Mesenchymal stem cell (in vitro differentiated cells and primary cell): ENCODE results near the gene MS4A18.

Experiments used
- DNase-seq: peaks from one replicate; pipeline ENCODE4 v3.0.0-alpha.2; 2013
- H2AFZ ChIP-seq: one replicate; pipeline ENCODE4 v1.6.1; 2013; ENCODE audit warnings: low read depth, mild to moderate bottlenecking, control low read depth, inconsistent platforms, low read length, moderate library complexity
- H2AK5ac ChIP-seq: 2 replicates; pipeline ENCODE4 v1.6.1; 2013; ENCODE audit warnings: low read length, moderate library complexity, mild to moderate bottlenecking, inconsistent platforms; ENCODE audit not compliant: severe bottlenecking
- H2BK120ac ChIP-seq: one replicate; pipeline ENCODE4 v1.6.1; 2013; ENCODE audit warnings: low read depth, mild to moderate bottlenecking, inconsistent platforms, low read length, moderate library complexity
- H2BK12ac ChIP-seq, 2 experiments: one replicate each; pipeline ENCODE4 v1.6.1; 2013; ENCODE audit warnings: inconsistent platforms in 2 of 2, low read length in 2 of 2, mild to moderate bottlenecking in 2 of 2, moderate library complexity in 2 of 2, control low read depth in 1 of 2
- H2BK15ac ChIP-seq: one replicate; pipeline ENCODE4 v1.6.1; 2013; ENCODE audit warnings: mild to moderate bottlenecking, low read depth, inconsistent platforms; ENCODE audit not compliant: poor library complexity, severe bottlenecking
- H2BK5ac ChIP-seq: 2 replicates; pipeline ENCODE4 v1.6.1; 2013; ENCODE audit warnings: low read depth, mild to moderate bottlenecking, low read length, control low read depth, inconsistent platforms; ENCODE audit not compliant: poor library complexity, severe bottlenecking
- H3K14ac ChIP-seq, 2 experiments: one replicate each; pipeline ENCODE4 v1.6.1; 2013; ENCODE audit warnings: inconsistent platforms in 2 of 2, low read length in 2 of 2, control low read depth in 1 of 2, mild to moderate bottlenecking in 1 of 2, moderate library complexity in 1 of 2
- H3K18ac ChIP-seq, 2 experiments: one replicate each; pipeline ENCODE4 v1.6.1; 2013; ENCODE audit warnings: inconsistent platforms in 2 of 2, low read length in 2 of 2, control low read depth in 1 of 2, low read depth in 1 of 2, mild to moderate bottlenecking in 1 of 2
- H3K23ac ChIP-seq, 2 experiments: one replicate each; pipeline ENCODE4 v1.6.1; 2013; ENCODE audit warnings: inconsistent platforms in 2 of 2, low read length in 2 of 2, mild to moderate bottlenecking in 2 of 2, moderate library complexity in 2 of 2, control low read depth in 1 of 2
- H3K27ac ChIP-seq: 2 replicates; pipeline ENCODE4 v1.5.1; 2013; ENCODE audit warnings: mild to moderate bottlenecking, moderate library complexity, low read length, control low read depth, inconsistent platforms; ENCODE audit not compliant: poor library complexity, severe bottlenecking
- H3K27me3 ChIP-seq, 2 experiments: 2 replicates each; pipeline versions ENCODE4 v1.6.1 to v1.7.0; 2013; ENCODE audit warnings: low read length in 2 of 2, mild to moderate bottlenecking in 2 of 2, moderate library complexity in 2 of 2, control low read depth in 1 of 2, inconsistent platforms in 1 of 2; ENCODE audit not compliant: control insufficient read depth in 1 of 2, insufficient read depth in 1 of 2
- H3K36me3 ChIP-seq, 2 experiments: 2 replicates each; pipeline versions ENCODE4 v1.6.1 to v1.7.0; 2013; ENCODE audit warnings: low read length in 2 of 2, control low read depth in 1 of 2, inconsistent platforms in 1 of 2, low read depth in 1 of 2, mild to moderate bottlenecking in 1 of 2; ENCODE audit not compliant: insufficient read depth in 2 of 2, control insufficient read depth in 1 of 2
- H3K4ac ChIP-seq, 2 experiments: one replicate each; pipeline ENCODE4 v1.6.1; 2013; ENCODE audit warnings: inconsistent platforms in 2 of 2, low read length in 2 of 2, mild to moderate bottlenecking in 2 of 2, moderate library complexity in 2 of 2, control low read depth in 1 of 2, low read depth in 1 of 2
- H3K4me1 ChIP-seq: 2 replicates; pipeline ENCODE4 v1.6.1; 2013; ENCODE audit warnings: low read depth, low read length, control low read depth; ENCODE audit not compliant: control insufficient read depth, insufficient read depth
- H3K4me2 ChIP-seq: 2 replicates; pipeline ENCODE4 v1.6.1; 2013; ENCODE audit warnings: low read length, mild to moderate bottlenecking, inconsistent platforms; ENCODE audit not compliant: poor library complexity, severe bottlenecking
- H3K4me3 ChIP-seq, 2 experiments: 2 replicates each; pipeline versions ENCODE4 v1.5.1 to v1.7.0; 2013; ENCODE audit warnings: low read length in 2 of 2, mild to moderate bottlenecking in 2 of 2, control low read depth in 1 of 2, low read depth in 1 of 2; ENCODE audit not compliant: insufficient read depth in 1 of 2
- H3K79me1 ChIP-seq: replicated peaks from 2 replicates; pipeline ENCODE4 v1.6.1; 2013; ENCODE audit warnings: mild to moderate bottlenecking, control low read depth, low read length, inconsistent platforms; ENCODE audit not compliant: poor library complexity, severe bottlenecking
- H3K9ac ChIP-seq: 2 replicates; pipeline ENCODE4 v1.7.0; 2013; ENCODE audit warnings: mild to moderate bottlenecking, low read length, moderate library complexity
- H3K9me3 ChIP-seq: 2 replicates; pipeline ENCODE4 v1.7.0; 2013; ENCODE audit warnings: mild to moderate bottlenecking, low read length; ENCODE audit not compliant: control insufficient read depth
- H4K8ac ChIP-seq: one replicate; pipeline ENCODE4 v1.6.1; 2013; ENCODE audit warnings: inconsistent platforms, mild to moderate bottlenecking, low read length, moderate library complexity
- H4K91ac ChIP-seq: one replicate; pipeline ENCODE4 v1.6.1; 2013; ENCODE audit warnings: mild to moderate bottlenecking, low read length, inconsistent platforms
- WGBS: methylation state at CpG from one replicate; pipeline ENCODE4 v1.1.7; 2013; ENCODE audit warnings: mixed read lengths; 5-methylcytosine and 5-hydroxymethylcytosine counted together

MS4A18 gene

GRCh38 chr11:60753309-60753708 lies 28.8 kb downstream of the MS4A18 start:
- Histone ChIP-seq H2AK5ac (no peak overlapping the region), H2BK12ac (no peak overlapping the region), H3K4me3 (no peak overlapping the region), H3K9ac (no peak overlapping the region), H3K9me3 (no peaks in the 10 kb centered on the region), H3K79me1 (no peaks in the 10 kb centered on the region), H4K8ac (no peak overlapping the region), H3K27me3 (peaks cover 36 to 68% of the 10 kb centered on the region in 2 experiments), H2BK120ac (no peak overlapping the region), H4K91ac (no peak overlapping the region), H2BK5ac (no peak overlapping the region), H2AFZ (no peak overlapping the region), H3K18ac (no peak overlapping the region), H3K4me2 (no peak overlapping the region), H3K4ac (no peak overlapping the region), H3K27ac (no peak overlapping the region), H3K14ac (no peak overlapping the region), H2BK15ac (no peak overlapping the region), H3K23ac (no peak overlapping the region), H3K4me1 (no peaks in the 10 kb centered on the region), H3K36me3 (no peaks in the 10 kb centered on the region)
- no peak for DNase-seq
- WGBS, result 65% methylated on average over 4 of the region's 4 CpGs

DNA sequence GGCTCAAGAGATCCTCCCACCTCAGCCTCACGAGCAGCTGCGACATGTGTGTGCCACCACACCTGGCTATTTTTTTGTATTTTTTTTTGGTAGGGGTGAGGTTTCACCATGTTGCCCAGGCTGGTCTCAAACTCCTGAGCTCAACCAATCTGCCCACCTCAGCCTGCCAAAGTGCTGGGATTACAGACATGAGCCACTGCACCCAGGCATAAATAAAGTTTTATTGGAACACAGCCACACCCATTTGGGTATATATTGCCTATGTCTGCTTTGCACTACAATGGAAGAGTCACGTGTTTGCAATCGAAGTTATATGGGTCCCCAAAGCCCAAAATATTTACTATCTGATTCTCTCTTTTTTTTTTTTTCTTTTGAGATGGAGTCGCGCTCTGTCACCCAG lies 30.4 kb downstream of the MS4A18 start:
- H3K14ac ChIP-seq, result no peak overlapping the region
- H3K9ac ChIP-seq, result no peak overlapping the region
- no peak overlapping the region for H3K27ac ChIP-seq
- no peak overlapping the region for H4K91ac ChIP-seq
- H2AFZ ChIP-seq, result no peak overlapping the region
- H2BK12ac ChIP-seq, result no peak overlapping the region
- DNase-seq, result no peak
- H3K4ac ChIP-seq, result no peak overlapping the region
- H3K79me1 ChIP-seq, result no peaks in the 10 kb centered on the region
- no peak overlapping the region for H4K8ac ChIP-seq
- H3K9me3 ChIP-seq, result no peaks in the 10 kb centered on the region
- no peak overlapping the region for H2BK5ac ChIP-seq
- no peak overlapping the region for H3K18ac ChIP-seq
- H3K4me1 ChIP-seq, result no peaks in the 10 kb centered on the region
- peaks cover 36 to 70% of the 10 kb centered on the region in 2 experiments for H3K27me3 ChIP-seq
- WGBS, result 85% methylated on average over 3 of the region's 6 CpGs
- no peak overlapping the region for H2BK15ac ChIP-seq
- H2BK120ac ChIP-seq, result no peak overlapping the region
- no peak overlapping the region for H3K4me3 ChIP-seq
- H3K36me3 ChIP-seq, result no peaks in the 10 kb centered on the region
- H2AK5ac ChIP-seq, result no peak overlapping the region
- no peak overlapping the region for H3K23ac ChIP-seq
- H3K4me2 ChIP-seq, result no peak overlapping the region

- H2BK15ac ChIP-seq, result no peak within 1 kb of the TSS
- whole genome bisulfite sequencing, result 54% methylated on average over 14 of the region's 14 CpGs
- H3K14ac ChIP-seq, result no peak within 1 kb of the TSS
- no peak within 1 kb of the TSS for H2BK12ac ChIP-seq
- H3K36me3 ChIP-seq, result no peaks in the 10 kb centered on the region
- no peak within 1 kb of the TSS for H3K4me2 ChIP-seq
- no peak within 1 kb of the TSS for H3K18ac ChIP-seq
- no peaks in the 10 kb centered on the region for H3K9me3 ChIP-seq
- H3K27ac ChIP-seq, result no peak within 1 kb of the TSS
- no peaks in the 10 kb centered on the region for H3K79me1 ChIP-seq
- no peak within 1 kb of the TSS for H4K8ac ChIP-seq
- DNase-seq, result no peak
- H4K91ac ChIP-seq, result no peak within 1 kb of the TSS
- no peak within 1 kb of the TSS for H2AK5ac ChIP-seq
- H3K4me1 ChIP-seq, result no peaks in the 10 kb centered on the region
- H3K23ac ChIP-seq, result no peak within 1 kb of the TSS
- no peak within 1 kb of the TSS for H2AFZ ChIP-seq
- H2BK5ac ChIP-seq, result no peak within 1 kb of the TSS
- H3K4me3 ChIP-seq, result no peak within 1 kb of the TSS
- no peak within 1 kb of the TSS for H3K4ac ChIP-seq
- H3K9ac ChIP-seq, result no peak within 1 kb of the TSS
- peaks cover 45 to 72% of the 10 kb centered on the region in 2 experiments for H3K27me3 ChIP-seq
- H2BK120ac ChIP-seq, result no peak within 1 kb of the TSS
Measured at GRCh38 chr11:60756307-60757032, 31.9 kb downstream of the MS4A18 start, which contains the start of gene MS4A15. Gene MS4A15 (plus strand): TSS chr11:60756867. CDS start chr11:60763734, 6,867 bp downstream.

DNA sequence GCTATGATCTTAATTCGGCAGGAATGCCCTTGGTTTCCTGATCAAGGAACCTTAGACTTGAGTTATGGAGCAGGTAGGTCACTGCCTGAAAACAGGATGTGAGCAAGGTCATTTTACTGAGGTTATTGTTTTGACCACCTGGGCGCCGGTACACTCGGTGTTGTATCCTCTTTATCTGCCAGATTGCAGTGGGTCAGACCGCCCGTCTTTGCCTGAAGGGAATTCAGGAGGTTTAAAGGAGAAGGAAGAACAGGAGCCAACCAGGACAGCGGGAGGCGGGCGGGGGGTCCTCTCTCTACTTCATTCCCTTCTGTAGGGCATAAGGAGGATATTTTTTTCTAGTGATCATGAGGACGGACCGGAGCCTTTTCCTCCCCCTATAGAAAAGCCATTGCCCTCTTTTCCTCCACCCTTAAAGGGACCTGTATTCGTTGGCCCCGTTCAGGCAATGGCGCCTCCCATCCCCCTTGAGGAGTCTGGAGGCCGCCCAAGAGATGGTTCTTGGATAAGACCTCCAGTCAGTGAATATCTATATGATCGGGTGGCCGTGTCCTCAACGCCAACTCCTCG lies 32.8 kb downstream of the MS4A18 start:
- H2AFZ ChIP-seq, result no peak overlapping the region
- no peak overlapping the region for H3K4me2 ChIP-seq
- H3K79me1 ChIP-seq, result no peaks in the 10 kb centered on the region
- H3K4me3 ChIP-seq, result no peak overlapping the region
- no peak overlapping the region for H3K14ac ChIP-seq
- H4K91ac ChIP-seq, result no peak overlapping the region
- peaks cover 43 to 76% of the 10 kb centered on the region in 2 experiments for H3K27me3 ChIP-seq
- no peak overlapping the region for H3K23ac ChIP-seq
- H3K27ac ChIP-seq, result no peak overlapping the region
- H2AK5ac ChIP-seq, result no peak overlapping the region
- no peak overlapping the region for H2BK120ac ChIP-seq
- H4K8ac ChIP-seq, result no peak overlapping the region
- 89% methylated on average over 16 of the region's 19 CpGs for WGBS
- no peak overlapping the region for H3K4ac ChIP-seq
- no peak overlapping the region for H2BK5ac ChIP-seq
- no peaks in the 10 kb centered on the region for H3K36me3 ChIP-seq
- no peak overlapping the region for H2BK15ac ChIP-seq
- H3K4me1 ChIP-seq, result no peaks in the 10 kb centered on the region
- no peak overlapping the region for H3K18ac ChIP-seq
- H3K9ac ChIP-seq, result no peak overlapping the region
- no peak overlapping the region for H2BK12ac ChIP-seq
- DNase-seq, result no peak
- H3K9me3 ChIP-seq, result no peaks in the 10 kb centered on the region
